Nephron (organoid): ENCODE data around the gene TEX48.
A peak's percentile ranks its signal among the peaks of the same experiment; 100 is the strongest.

Experiments
- H3K27ac Mint-ChIP-seq, 3 experiments: 2 replicates each; pipeline ENCODE4 v1.8.0; 2020; ENCODE audit warnings: mixed read lengths in 3 of 3, mild to moderate bottlenecking in 2 of 3, moderate library complexity in 1 of 3
- H3K27me3 Mint-ChIP-seq: 2 replicates; pipeline ENCODE4 v1.8.0; 2021; ENCODE audit warnings: low read depth, mild to moderate bottlenecking, moderate library complexity, mixed read lengths
- H3K36me3 Mint-ChIP-seq: 2 replicates; pipeline ENCODE4 v1.8.0; 2020; ENCODE audit warnings: low read depth, mixed read lengths
- H3K4me1 Mint-ChIP-seq: 2 replicates; pipeline ENCODE4 v1.8.0; 2020; ENCODE audit warnings: mixed read lengths
- H3K4me3 Mint-ChIP-seq, 3 experiments: 2 replicates each; pipeline ENCODE4 v1.8.0; 2020; ENCODE audit warnings: mild to moderate bottlenecking in 3 of 3, mixed read lengths in 3 of 3, moderate library complexity in 2 of 3
- H3K9me3 Mint-ChIP-seq: 2 replicates; pipeline ENCODE4 v1.8.0; 2020; ENCODE audit warnings: mixed read lengths
- TF ChIP-seq, protein P1 (sequence below), 3 experiments: fragments of 200-600 bp; sonication (generic); IDR thresholded peaks; one replicate each; pipeline ENCODE4 v1.5.0; 2021; ENCODE audit warnings: antibody characterized with exemption in 3 of 3; ENCODE audit not compliant: unreplicated experiment in 3 of 3

TEX48 gene

DNA sequence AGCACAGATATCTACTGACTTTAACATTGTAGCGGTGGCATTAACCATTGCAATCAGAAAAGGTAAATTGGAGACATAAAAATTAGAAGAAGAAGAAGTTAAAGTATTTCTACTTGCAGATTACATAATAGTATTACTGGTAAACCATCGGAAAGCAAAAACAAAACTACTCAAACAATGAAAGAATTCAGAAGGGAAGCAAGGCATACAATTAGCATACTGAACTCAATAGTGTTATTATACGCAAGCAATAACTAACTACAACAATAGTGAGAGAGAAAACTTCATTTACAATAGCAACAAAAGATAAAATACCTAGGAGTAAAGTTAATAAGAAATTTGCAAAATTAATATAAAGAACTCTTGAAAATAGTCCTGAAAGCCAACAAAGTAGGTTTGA is 17.8 kb downstream of the TEX48 start:
- Mint-ChIP-seq H3K4me3 (no peak overlapping the region), H3K9me3 (no peaks in the 10 kb centered on the region), H3K27me3 (peaks cover 17% of the 10 kb centered on the region), H3K36me3 (no peaks in the 10 kb centered on the region), H3K4me1 (no peaks in the 10 kb centered on the region), H3K27ac (no peak overlapping the region)
- TF ChIP-seq, protein P1, sequence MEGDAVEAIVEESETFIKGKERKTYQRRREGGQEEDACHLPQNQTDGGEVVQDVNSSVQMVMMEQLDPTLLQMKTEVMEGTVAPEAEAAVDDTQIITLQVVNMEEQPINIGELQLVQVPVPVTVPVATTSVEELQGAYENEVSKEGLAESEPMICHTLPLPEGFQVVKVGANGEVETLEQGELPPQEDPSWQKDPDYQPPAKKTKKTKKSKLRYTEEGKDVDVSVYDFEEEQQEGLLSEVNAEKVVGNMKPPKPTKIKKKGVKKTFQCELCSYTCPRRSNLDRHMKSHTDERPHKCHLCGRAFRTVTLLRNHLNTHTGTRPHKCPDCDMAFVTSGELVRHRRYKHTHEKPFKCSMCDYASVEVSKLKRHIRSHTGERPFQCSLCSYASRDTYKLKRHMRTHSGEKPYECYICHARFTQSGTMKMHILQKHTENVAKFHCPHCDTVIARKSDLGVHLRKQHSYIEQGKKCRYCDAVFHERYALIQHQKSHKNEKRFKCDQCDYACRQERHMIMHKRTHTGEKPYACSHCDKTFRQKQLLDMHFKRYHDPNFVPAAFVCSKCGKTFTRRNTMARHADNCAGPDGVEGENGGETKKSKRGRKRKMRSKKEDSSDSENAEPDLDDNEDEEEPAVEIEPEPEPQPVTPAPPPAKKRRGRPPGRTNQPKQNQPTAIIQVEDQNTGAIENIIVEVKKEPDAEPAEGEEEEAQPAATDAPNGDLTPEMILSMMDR (IDR thresholded peaks at IDR 0.05; ENCODE audit: unreplicated experiment in 3 of 3), result no peak

DNA sequence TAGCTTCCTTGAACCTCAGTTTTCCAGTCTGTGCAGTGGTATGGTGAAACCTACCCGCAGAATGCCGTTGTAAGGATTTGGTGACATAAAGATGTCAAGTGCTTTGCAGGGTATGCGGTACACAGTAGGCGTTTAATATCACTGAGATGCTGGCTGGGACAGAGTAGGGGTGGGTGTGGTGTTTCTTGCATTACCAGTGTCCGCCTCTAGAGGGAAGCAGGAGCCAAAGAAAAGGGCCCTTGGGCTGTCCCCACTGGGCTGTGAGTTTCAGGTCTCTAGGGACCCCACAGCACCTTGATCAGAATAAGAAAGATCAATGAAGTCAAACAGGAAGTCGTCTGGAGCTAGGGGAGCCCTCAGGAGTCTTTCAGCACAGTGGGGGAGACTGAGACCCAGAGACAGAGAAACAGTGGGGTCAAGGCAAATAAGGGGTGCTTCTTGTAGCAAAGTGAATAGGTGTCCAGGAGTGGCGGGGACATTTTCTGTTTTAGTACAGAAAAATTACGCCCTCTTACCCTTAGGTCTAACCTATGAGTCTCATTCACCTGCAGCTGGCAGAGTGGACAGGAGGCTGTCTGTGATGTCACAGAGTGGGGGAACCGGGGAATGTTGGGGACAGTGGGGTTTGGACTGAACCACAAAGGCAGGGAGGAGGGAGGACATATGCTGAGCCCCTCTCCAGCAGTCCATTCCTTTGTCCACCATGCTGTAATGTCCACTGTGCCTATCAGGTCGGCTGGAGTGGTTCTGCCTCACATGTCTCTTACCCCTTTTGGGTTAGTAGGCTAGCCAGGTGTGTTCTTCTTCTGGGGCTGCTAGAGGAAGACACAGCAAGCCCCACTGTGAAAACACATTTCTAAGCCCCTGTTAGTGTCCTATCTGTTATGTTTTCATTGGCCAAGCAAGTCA is 19.7 kb downstream of the TEX48 start:
- Mint-ChIP-seq H3K9me3 (no peaks in the 10 kb centered on the region), H3K27ac (no peak overlapping the region), H3K27me3 (peaks cover 17% of the 10 kb centered on the region), H3K4me3 (no peak overlapping the region), H3K36me3 (no peaks in the 10 kb centered on the region), H3K4me1 (no peaks in the 10 kb centered on the region)
- TF ChIP-seq, protein P1 (IDR thresholded peaks at IDR 0.05; ENCODE audit: unreplicated experiment in 3 of 3), result peak; percentile 76 to 78 (median 77)

DNA sequence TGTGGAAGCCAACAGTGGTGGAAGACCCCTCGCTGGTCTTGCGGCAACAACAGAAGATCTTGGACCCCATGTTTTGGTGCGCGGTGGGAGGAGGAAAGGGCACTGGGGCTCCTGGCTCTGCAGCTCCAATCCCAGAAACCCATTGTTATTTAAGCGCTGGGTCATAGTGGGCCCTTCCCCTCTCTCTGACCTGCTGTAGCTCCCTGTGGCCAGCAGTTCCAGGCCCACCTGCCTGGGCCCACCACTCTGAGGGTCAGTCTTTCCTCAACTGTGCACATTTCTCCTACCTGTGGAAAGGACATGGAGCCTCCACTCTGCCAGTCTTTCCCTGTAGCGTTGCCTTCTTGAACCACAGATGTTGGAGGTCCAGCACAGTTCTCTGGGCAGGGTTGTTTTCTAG is 24.3 kb downstream of the TEX48 start, which contains the start of gene TEX53:
TEX53 (minus strand) TSS at position 101 of the 400 bp plus-strand sequence; CDS start at position 70, 31 bp downstream.
- H3K27ac Mint-ChIP-seq, result no peak within 1 kb of the TSS
- H3K36me3 Mint-ChIP-seq, result no peaks in the 10 kb centered on the region
- no peak within 1 kb of the TSS for H3K4me3 Mint-ChIP-seq
- no peaks in the 10 kb centered on the region for H3K4me1 Mint-ChIP-seq
- H3K27me3 Mint-ChIP-seq, result peaks cover 4% of the 10 kb centered on the region
- no peaks in the 10 kb centered on the region for H3K9me3 Mint-ChIP-seq
- TF ChIP-seq, protein P1 (IDR thresholded peaks at IDR 0.05; ENCODE audit: unreplicated experiment in 3 of 3), result no peak

DNA sequence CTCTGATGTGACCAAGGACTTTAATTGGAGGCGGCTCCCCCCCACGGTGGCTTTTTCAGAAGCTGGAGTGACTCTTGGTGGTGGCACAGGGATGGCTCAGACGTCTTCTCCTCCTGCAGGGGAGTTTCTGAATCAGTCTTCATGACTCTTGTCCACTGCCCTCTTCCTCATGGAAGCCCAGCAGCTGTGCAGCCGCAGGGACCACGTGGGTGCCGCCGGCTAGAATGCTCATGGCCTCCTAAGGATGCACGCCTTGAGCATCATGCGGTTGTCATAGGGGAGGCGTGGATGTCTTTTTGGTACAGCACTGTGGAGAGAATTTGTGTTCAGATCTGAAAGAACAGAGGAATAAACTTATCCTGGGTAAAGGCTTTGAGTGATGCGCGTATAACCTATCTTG is 25.7 kb downstream of the TEX48 start:
- Mint-ChIP-seq H3K36me3 (peaks cover 4% of the 10 kb centered on the region), H3K4me3 (no peak overlapping the region), H3K27ac (no peak overlapping the region), H3K27me3 (no peaks in the 10 kb centered on the region), H3K9me3 (no peaks in the 10 kb centered on the region), H3K4me1 (no peaks in the 10 kb centered on the region)
- TF ChIP-seq, protein P1 (IDR thresholded peaks at IDR 0.05; ENCODE audit: unreplicated experiment in 3 of 3), result no peak

DNA sequence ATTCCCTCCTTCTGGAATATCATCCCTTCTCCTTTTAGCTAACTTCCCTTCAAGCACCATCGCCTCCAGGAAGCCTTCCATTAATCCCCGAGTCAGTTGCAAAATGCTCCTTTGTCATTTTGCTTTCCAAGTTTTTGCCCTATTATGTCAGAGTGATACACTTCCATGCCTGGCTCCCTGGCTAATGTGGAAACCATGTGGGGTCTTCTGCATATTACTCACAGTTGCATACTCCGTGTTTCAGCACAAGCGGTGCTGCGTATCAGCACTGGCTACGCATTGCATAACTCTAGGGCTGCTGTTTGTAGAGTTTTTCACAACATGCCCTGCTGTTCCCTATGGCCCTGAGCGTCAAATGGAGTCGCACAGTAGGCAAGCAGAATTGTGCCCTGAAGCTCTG is 26.3 kb downstream of the TEX48 start:
- no peaks in the 10 kb centered on the region for H3K27me3 Mint-ChIP-seq
- no peak overlapping the region for H3K27ac Mint-ChIP-seq
- TF ChIP-seq, protein P1 (IDR thresholded peaks at IDR 0.05; ENCODE audit: unreplicated experiment in 3 of 3), result no peak
- H3K36me3 Mint-ChIP-seq, result peaks cover 4% of the 10 kb centered on the region
- H3K4me1 Mint-ChIP-seq, result no peaks in the 10 kb centered on the region
- no peak overlapping the region for H3K4me3 Mint-ChIP-seq
- no peaks in the 10 kb centered on the region for H3K9me3 Mint-ChIP-seq
